HEK293 (cell line): ENCODE measurements around the gene UGT1A4.

Experiments used
- CTCF ChIA-PET: fragments of 350-600 bp; formaldehyde crosslinking; extraction: SDS; loops from one replicate; lab custom pipeline; 2021; ENCODE audit warnings: antibody characterized with exemption; lab: Yijun Ruan, JAX
- POLR2A ChIA-PET: fragments of 300-600 bp; formaldehyde crosslinking; extraction: SDS; loops from one replicate; lab custom pipeline; 2020; ENCODE audit warnings: antibody characterized with exemption, inconsistent platforms; lab: Yijun Ruan, JAX
- H3K27ac ChIP-seq: fragments of 200-500 bp; sonication (Bioruptor generic); 2 replicates; pipeline ENCODE4 v1.5.1; 2014; ENCODE audit warnings: low read depth, low read length, control low read depth, inconsistent platforms; ENCODE audit errors: extremely low read depth
- H3K36me3 ChIP-seq, 2 experiments: fragments of 200-500 bp in 1 of 2; sonication (Bioruptor generic) in 1 of 2; 1 replicate in 1 of 2; 2 replicates in 1 of 2; pipeline ENCODE4 v1.5.1; 2014 to 2017; ENCODE audit warnings: inconsistent platforms in 2 of 2, low read length in 2 of 2; ENCODE audit not compliant: control insufficient read depth in 2 of 2, insufficient read depth in 1 of 2
- H3K4me1 ChIP-seq: fragments of 200-500 bp; sonication (Bioruptor generic); 2 replicates; pipeline ENCODE4 v1.5.1; 2014; ENCODE audit warnings: mild to moderate bottlenecking, low read length, inconsistent platforms; ENCODE audit not compliant: control insufficient read depth, insufficient read depth
- H3K4me3 ChIP-seq: 2 replicates; pipeline ENCODE4 v1.5.1; 2011; ENCODE audit warnings: low read depth, mild to moderate bottlenecking, control low read depth, low read length, moderate library complexity
- H3K9me3 ChIP-seq: fragments of 200-500 bp; sonication (Bioruptor generic); 2 replicates; pipeline ENCODE4 v1.5.1; 2014; ENCODE audit warnings: low read depth, low read length, inconsistent platforms; ENCODE audit not compliant: control insufficient read depth, insufficient read depth
- BCL11B ChIP-seq: fragments of 450-650 bp; formaldehyde crosslinking; IDR thresholded peaks from 2 replicates; pipeline ENCODE4 v1.5.1; 2016; ENCODE audit warnings: low read depth, missing biosample characterization, missing genetic modification characterization
- EGR2 ChIP-seq: fragments of 450-650 bp; formaldehyde crosslinking; IDR thresholded peaks from 2 replicates; pipeline ENCODE4 v1.5.1; 2016; ENCODE audit warnings: low read depth, missing biosample characterization, missing genetic modification characterization
- PRDM10 ChIP-seq: fragments of 450-650 bp; formaldehyde crosslinking; IDR thresholded peaks from 2 replicates; pipeline ENCODE4 v1.5.1; 2016; ENCODE audit warnings: missing biosample characterization, missing genetic modification characterization
- PRDM6 ChIP-seq: fragments of 450-650 bp; formaldehyde crosslinking; IDR thresholded peaks from 2 replicates; pipeline ENCODE4 v1.5.1; 2017; ENCODE audit warnings: missing biosample characterization, missing genetic modification characterization
- SETDB1 ChIP-seq: IDR thresholded peaks from one replicate; pipeline ENCODE4 v1.6.1; 2017; ENCODE audit warnings: mild to moderate bottlenecking, low read length, moderate library complexity, mixed read lengths; ENCODE audit not compliant: insufficient read length
- SP7 ChIP-seq: fragments of 450-650 bp; formaldehyde crosslinking; IDR thresholded peaks from 2 replicates; pipeline ENCODE4 v1.5.1; 2016; ENCODE audit warnings: missing biosample characterization, missing genetic modification characterization
- TRIM28 ChIP-seq: IDR thresholded peaks from 2 replicates; pipeline ENCODE4 v1.6.1; 2011; ENCODE audit warnings: low read length, control low read depth, borderline replicate concordance
- ZBTB20 ChIP-seq: fragments of 450-650 bp; formaldehyde crosslinking; IDR thresholded peaks from 2 replicates; pipeline ENCODE4 v1.5.1; 2016; ENCODE audit warnings: missing biosample characterization, missing genetic modification characterization
- ZFHX2 ChIP-seq: fragments of 450-650 bp; formaldehyde crosslinking; conservative IDR thresholded peaks from 2 replicates; pipeline ENCODE4 v1.5.1; 2016; ENCODE audit warnings: missing biosample characterization, missing genetic modification characterization
- ZNF10 ChIP-seq: fragments of 450-650 bp; formaldehyde crosslinking; IDR thresholded peaks from 2 replicates; pipeline ENCODE4 v1.5.1; 2017; ENCODE audit warnings: missing biosample characterization, missing genetic modification characterization
- ZNF16 ChIP-seq: fragments of 450-650 bp; formaldehyde crosslinking; IDR thresholded peaks from 2 replicates; pipeline ENCODE4 v1.5.1; 2016; ENCODE audit warnings: low read depth, missing biosample characterization, missing genetic modification characterization
- ZNF404 ChIP-seq: fragments of 450-650 bp; formaldehyde crosslinking; IDR thresholded peaks from 2 replicates; pipeline ENCODE4 v1.5.1; 2017; ENCODE audit warnings: missing biosample characterization, missing genetic modification characterization
- ZNF518A ChIP-seq: fragments of 450-650 bp; formaldehyde crosslinking; conservative IDR thresholded peaks from 2 replicates; pipeline ENCODE4 v1.5.1; 2016; ENCODE audit warnings: low read depth, missing biosample characterization, missing genetic modification characterization
- ZNF530 ChIP-seq: fragments of 450-650 bp; formaldehyde crosslinking; IDR thresholded peaks from 2 replicates; pipeline ENCODE4 v1.5.1; 2016; ENCODE audit warnings: low read depth, missing biosample characterization, missing genetic modification characterization
- ZNF558 ChIP-seq: fragments of 450-650 bp; formaldehyde crosslinking; IDR thresholded peaks from 2 replicates; pipeline ENCODE4 v1.5.1; 2016; ENCODE audit warnings: missing biosample characterization, missing genetic modification characterization
- ZNF561 ChIP-seq: fragments of 450-650 bp; IDR thresholded peaks from 2 replicates; pipeline ENCODE4 v1.5.1; 2018; ENCODE audit warnings: missing biosample characterization, missing genetic modification characterization, borderline replicate concordance
- ZNF623 ChIP-seq: fragments of 450-650 bp; formaldehyde crosslinking; IDR thresholded peaks from 2 replicates; pipeline ENCODE4 v1.5.1; 2016; ENCODE audit warnings: missing biosample characterization, missing genetic modification characterization
- ZNF626 ChIP-seq: fragments of 450-650 bp; sonication (Bioruptor Pico); formaldehyde crosslinking; IDR thresholded peaks from 2 replicates; pipeline ENCODE4 v1.5.1; 2018; ENCODE audit warnings: missing biosample characterization, missing genetic modification characterization, inconsistent platforms
- ZNF837 ChIP-seq: fragments of 450-650 bp; formaldehyde crosslinking; IDR thresholded peaks from 2 replicates; pipeline ENCODE4 v1.5.1; 2016; ENCODE audit warnings: missing biosample characterization, missing genetic modification characterization
- ZSCAN16 ChIP-seq: fragments of 450-650 bp; formaldehyde crosslinking; IDR thresholded peaks from 2 replicates; pipeline ENCODE4 v1.5.1; 2016; ENCODE audit warnings: missing biosample characterization, missing genetic modification characterization
- ZSCAN30 ChIP-seq: fragments of 450-650 bp; IDR thresholded peaks from 2 replicates; pipeline ENCODE4 v1.5.1; 2018; ENCODE audit warnings: missing biosample characterization, mild to moderate bottlenecking, missing genetic modification characterization, moderate library complexity

Gene UGT1A4

GRCh38 chr2:233819884-233820773, 101.6 kb downstream of the UGT1A4 start (continued):
- TF ChIP-seq ZNF837 (tag by site-specific recombination) (no peak), SETDB1 (no peak), BCL11B (no peak), ZSCAN16 (no peak), PRDM10 (tag by site-specific recombination) (no peak), TRIM28 (no peak)

GRCh38 chr2:233820774-233821105, 102.2 kb downstream of the UGT1A4 start:
- Histone ChIP-seq H3K4me3 (no peak overlapping the region), H3K27ac (no peak overlapping the region), H3K36me3 (no peaks in the 10 kb centered on the region), H3K4me1 (peaks cover 5% of the 10 kb centered on the region; the same call in 1 of the 2 replicates), H3K9me3 (no peaks in the 10 kb centered on the region)
- TF ChIP-seq PRDM6 (tag by site-specific recombination) (no peak), ZNF558 (tag by site-specific recombination) (no peak), EGR2 (tag by site-specific recombination) (no peak), ZNF16 (tag by site-specific recombination) (no peak), ZNF10 (tag by site-specific recombination) (no peak), SP7 (tag by site-specific recombination) (no peak), ZNF404 (tag by site-specific recombination) (no peak), ZNF561 (tag by site-specific recombination) (no peak), ZNF626 (tag by site-specific recombination) (no peak), ZFHX2 (no peak)
- ChIA-PET POLR2A (no interaction called here), CTCF (no interaction called here)

GRCh38 chr2:233821196-233821595, 102.7 kb downstream of the UGT1A4 start:
- ChIA-PET CTCF (no interaction called here), POLR2A (no interaction called here)
- Histone ChIP-seq H3K27ac (no peak overlapping the region), H3K36me3 (no peaks in the 10 kb centered on the region), H3K9me3 (no peaks in the 10 kb centered on the region), H3K4me1 (peaks cover 5% of the 10 kb centered on the region; the same call in 1 of the 2 replicates), H3K4me3 (no peak overlapping the region)
- no peak for TF ChIP-seq ZSCAN30 (tag by site-specific recombination)
- TF ChIP-seq ZNF518A (tag by site-specific recombination), result no peak
- TF ChIP-seq ZNF623 (tag by site-specific recombination), result no peak
- no peak for TF ChIP-seq ZBTB20 (tag by site-specific recombination)
- TF ChIP-seq ZNF530, result no peak
